ENCODE measurements around the gene AMT.
A peak's percentile ranks its signal among the peaks of the same experiment; 100 is the strongest.

Gene AMT

DNA sequence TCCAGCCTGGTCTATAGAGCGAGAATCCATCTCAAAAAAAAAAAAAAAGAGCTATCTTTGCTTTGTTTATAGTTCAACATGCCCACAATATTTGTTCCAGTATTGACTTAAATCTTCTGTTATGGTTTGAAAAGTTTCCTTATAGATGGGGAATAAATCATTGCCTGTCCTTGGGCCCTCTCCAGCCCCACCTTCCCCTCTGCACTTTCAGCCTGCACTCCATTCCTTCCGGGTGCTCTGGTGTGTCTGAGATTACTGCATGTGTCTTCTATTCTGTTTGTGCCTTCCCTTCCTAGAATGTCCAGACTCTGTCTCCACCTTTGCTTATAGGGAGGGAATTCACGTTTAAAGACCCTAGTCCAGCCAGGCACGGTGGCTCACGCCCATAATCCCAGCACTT lies 38.9 kb downstream of the AMT start:
- Histone ChIP-seq H3K36me3 (no peaks in the 10 kb centered on the region), H3K4me1 (ENCODE audit: control insufficient read depth in 1 of 2, insufficient read depth in 1 of 2, low read depth in 1 of 2, low read length in 1 of 2) (peaks cover 30 to 38% of the 10 kb centered on the region in 2 experiments), H3K9me3 (no peaks in the 10 kb centered on the region), H3K27ac (peak overlapping the region; percentile 23), H3K4me3 (ENCODE audit: low read depth in 1 of 2, low read length in 1 of 2) (no peak overlapping the region), H3K27me3 (no peaks in the 10 kb centered on the region)
- TF ChIP-seq, protein P1, sequence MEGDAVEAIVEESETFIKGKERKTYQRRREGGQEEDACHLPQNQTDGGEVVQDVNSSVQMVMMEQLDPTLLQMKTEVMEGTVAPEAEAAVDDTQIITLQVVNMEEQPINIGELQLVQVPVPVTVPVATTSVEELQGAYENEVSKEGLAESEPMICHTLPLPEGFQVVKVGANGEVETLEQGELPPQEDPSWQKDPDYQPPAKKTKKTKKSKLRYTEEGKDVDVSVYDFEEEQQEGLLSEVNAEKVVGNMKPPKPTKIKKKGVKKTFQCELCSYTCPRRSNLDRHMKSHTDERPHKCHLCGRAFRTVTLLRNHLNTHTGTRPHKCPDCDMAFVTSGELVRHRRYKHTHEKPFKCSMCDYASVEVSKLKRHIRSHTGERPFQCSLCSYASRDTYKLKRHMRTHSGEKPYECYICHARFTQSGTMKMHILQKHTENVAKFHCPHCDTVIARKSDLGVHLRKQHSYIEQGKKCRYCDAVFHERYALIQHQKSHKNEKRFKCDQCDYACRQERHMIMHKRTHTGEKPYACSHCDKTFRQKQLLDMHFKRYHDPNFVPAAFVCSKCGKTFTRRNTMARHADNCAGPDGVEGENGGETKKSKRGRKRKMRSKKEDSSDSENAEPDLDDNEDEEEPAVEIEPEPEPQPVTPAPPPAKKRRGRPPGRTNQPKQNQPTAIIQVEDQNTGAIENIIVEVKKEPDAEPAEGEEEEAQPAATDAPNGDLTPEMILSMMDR (IDR thresholded peaks at IDR 0.05): no peak

DNA sequence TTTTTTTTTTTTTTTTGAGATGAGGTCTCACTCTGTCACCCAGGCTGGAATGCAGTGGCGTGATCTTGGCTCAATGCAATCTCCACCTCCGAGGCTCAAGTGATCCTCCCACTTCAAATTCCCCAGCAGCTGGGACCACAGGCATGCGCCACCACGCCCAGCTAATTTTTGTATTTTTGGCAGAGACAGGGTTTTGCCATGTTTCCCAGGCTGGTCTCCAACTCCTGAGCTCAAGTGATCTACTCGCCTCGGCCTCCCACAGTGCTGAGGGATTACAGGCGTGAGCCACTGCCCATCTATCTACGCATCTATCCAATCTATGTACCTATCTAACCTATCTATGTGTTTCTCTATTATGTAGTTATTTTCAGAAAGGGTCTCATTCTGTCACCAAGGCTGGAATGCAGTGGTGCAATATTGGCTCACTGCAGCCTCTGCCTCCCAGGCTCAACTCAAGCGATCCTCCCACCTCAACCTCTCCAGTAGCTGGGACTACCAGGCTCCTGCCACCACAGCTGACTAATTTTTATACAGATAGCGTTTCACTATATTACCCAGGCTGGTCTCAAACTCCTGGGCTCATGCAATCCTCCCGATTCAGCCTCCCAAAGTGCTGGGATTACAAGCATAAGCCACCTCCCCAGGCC lies 43.9 kb downstream of the AMT start:
- peaks cover 13 to 18% of the 10 kb centered on the region in 2 experiments for H3K4me1 ChIP-seq (ENCODE audit: control insufficient read depth in 1 of 2, insufficient read depth in 1 of 2, low read depth in 1 of 2, low read length in 1 of 2)
- H3K27ac ChIP-seq: peak overlapping the region; percentile 31
- H3K4me3 ChIP-seq (ENCODE audit: low read depth in 1 of 2, low read length in 1 of 2): no peak overlapping the region
- TF ChIP-seq, protein P1 (IDR thresholded peaks at IDR 0.05): no peak
- H3K27me3 ChIP-seq: no peaks in the 10 kb centered on the region
- no peaks in the 10 kb centered on the region for H3K9me3 ChIP-seq
- H3K36me3 ChIP-seq: peaks cover 19% of the 10 kb centered on the region

DNA sequence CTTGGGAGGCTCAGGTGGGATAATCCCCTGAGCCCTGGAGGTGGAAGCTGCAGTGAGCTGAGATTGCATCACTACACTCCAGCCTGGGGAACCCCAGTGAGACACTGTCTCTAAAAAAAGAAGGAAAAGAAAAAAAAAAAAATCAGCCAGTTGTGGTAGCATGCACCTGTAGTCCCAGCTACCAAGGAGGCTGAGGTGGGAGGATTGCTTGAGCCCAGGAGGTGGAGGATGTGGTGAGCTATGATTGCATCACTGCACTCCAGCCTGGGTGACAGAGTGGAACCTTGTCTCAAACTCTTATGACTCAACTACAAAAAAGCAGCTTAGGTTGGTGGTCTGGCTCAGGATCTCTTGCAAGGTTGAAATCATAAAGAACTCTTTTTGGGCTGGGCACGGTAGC lies 44.8 kb downstream of the AMT start:
- H3K27me3 ChIP-seq: no peaks in the 10 kb centered on the region
- peaks cover 14 to 21% of the 10 kb centered on the region in 2 experiments for H3K4me1 ChIP-seq (ENCODE audit: control insufficient read depth in 1 of 2, insufficient read depth in 1 of 2, low read depth in 1 of 2, low read length in 1 of 2)
- H3K36me3 ChIP-seq: peaks cover 27% of the 10 kb centered on the region
- H3K4me3 ChIP-seq (ENCODE audit: low read depth in 1 of 2, low read length in 1 of 2): no peak overlapping the region
- H3K9me3 ChIP-seq: no peaks in the 10 kb centered on the region
- TF ChIP-seq, protein P1 (IDR thresholded peaks at IDR 0.05): no peak
- H3K27ac ChIP-seq: peak overlapping the region; percentile 51

DNA sequence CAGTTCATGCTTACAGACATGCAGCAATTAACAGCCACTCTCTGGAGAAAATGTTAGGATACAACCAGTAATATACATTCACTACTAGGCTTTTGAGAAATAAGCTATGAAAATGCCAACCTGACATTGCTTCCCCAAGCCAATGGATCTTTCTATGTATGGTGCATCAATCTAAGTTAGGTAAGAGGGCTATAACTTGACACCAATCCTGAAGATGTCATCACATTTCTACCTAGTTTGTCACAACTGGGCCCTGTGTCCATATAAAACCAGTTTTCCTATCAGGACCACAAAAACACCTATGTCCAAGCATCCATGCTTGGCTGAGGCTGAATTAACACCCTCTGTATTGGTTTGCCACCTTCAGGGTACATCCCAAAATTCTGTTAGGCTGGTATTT lies 50.3 kb downstream of the AMT start:
- Histone ChIP-seq H3K4me1 (ENCODE audit: control insufficient read depth in 1 of 2, insufficient read depth in 1 of 2, low read depth in 1 of 2, low read length in 1 of 2) (peaks cover 6% of the 10 kb centered on the region in 2 experiments), H3K27ac (peak overlapping the region; percentile 41), H3K9me3 (no peaks in the 10 kb centered on the region), H3K4me3 (ENCODE audit: low read depth in 1 of 2, low read length in 1 of 2) (no peak overlapping the region), H3K27me3 (no peaks in the 10 kb centered on the region), H3K36me3 (peaks cover 71% of the 10 kb centered on the region)
- TF ChIP-seq, protein P1 (IDR thresholded peaks at IDR 0.05): no peak

DNA sequence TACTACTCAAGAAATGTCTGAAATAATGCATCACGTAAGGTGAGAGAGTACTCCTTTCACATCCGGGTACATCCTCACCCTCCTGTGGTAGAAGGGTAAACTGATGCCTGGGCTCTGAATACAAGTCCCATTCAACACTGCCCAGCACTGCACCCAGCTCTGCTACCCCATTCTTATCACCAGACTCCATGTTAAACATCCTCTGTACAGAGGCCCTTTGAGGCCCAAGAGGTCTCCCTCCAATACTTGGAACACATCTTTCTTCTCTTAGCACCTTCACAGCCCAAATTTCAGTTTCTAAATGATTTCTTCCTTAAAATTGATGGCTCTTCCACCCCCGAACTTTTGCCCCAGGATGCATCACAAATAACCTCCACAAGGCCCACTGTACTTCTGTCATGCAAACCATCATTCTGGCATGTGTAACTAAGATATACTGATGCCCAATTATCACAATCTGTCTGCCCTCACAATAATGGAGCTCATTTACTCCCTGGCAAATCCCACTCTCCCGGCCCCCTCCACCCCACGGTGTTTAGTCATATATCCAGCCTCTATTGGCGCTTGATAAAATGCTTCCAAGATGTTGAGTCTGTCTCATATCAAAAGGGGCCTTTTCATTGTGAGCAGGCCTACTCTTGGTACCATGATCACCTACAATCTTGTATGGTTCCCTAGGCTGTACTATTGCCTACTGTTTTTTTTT lies 51.5 kb downstream of the AMT start:
- TF ChIP-seq, protein P1 (IDR thresholded peaks at IDR 0.05): no peak
- peak overlapping the region; percentile 51 for H3K27ac ChIP-seq
- peaks cover 83% of the 10 kb centered on the region for H3K36me3 ChIP-seq
- H3K4me1 ChIP-seq (ENCODE audit: control insufficient read depth in 1 of 2, insufficient read depth in 1 of 2, low read depth in 1 of 2, low read length in 1 of 2): peaks cover 6% of the 10 kb centered on the region in 2 experiments
- H3K9me3 ChIP-seq: no peaks in the 10 kb centered on the region
- H3K4me3 ChIP-seq (ENCODE audit: low read depth in 1 of 2, low read length in 1 of 2): no peak overlapping the region
- H3K27me3 ChIP-seq: no peaks in the 10 kb centered on the region

Measured in neutrophil (primary cell).